OCI-LY7 (cell line): ENCODE results near the gene MAPK8IP3.

Experiments used
- EZH2phosphoT487 ChIP-seq: fragments of 200-600 bp; sonication (generic); IDR thresholded peaks from 2 replicates; pipeline ENCODE4 v1.6.1; 2018; ENCODE audit warnings: low read depth, borderline replicate concordance, mild to moderate bottlenecking, mixed run types, antibody characterized with exemption, low read length, moderate library complexity, mixed read lengths
- TF ChIP-seq, protein P1 (sequence below): fragments of 200-600 bp; sonication (generic); conservative IDR thresholded peaks from 2 replicates; pipeline ENCODE4 v1.5.1; 2014; ENCODE audit warnings: mild to moderate bottlenecking, antibody characterized with exemption, low read length, moderate library complexity, mixed read lengths

DNA sequence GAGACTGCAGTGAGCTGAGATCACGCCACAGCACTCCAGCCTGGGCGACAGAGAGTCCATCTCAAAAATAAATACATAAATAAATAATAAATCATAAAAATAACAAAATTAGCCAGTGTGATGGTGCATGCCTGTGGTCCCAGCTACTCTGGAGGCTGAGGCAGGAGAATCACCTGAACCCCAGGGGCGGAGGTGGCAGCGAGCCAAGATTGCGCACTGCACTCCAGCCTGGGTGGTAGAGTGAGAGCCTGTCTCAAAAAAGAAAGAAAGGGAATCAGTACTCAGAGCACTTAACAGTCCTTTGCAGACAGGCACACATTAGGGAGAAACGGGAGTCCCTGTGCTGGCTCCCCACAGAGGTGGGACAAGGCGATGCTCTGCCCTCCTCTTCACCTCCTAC lies 25.1 kb downstream of the MAPK8IP3 start:
- TF ChIP-seq, protein P1, sequence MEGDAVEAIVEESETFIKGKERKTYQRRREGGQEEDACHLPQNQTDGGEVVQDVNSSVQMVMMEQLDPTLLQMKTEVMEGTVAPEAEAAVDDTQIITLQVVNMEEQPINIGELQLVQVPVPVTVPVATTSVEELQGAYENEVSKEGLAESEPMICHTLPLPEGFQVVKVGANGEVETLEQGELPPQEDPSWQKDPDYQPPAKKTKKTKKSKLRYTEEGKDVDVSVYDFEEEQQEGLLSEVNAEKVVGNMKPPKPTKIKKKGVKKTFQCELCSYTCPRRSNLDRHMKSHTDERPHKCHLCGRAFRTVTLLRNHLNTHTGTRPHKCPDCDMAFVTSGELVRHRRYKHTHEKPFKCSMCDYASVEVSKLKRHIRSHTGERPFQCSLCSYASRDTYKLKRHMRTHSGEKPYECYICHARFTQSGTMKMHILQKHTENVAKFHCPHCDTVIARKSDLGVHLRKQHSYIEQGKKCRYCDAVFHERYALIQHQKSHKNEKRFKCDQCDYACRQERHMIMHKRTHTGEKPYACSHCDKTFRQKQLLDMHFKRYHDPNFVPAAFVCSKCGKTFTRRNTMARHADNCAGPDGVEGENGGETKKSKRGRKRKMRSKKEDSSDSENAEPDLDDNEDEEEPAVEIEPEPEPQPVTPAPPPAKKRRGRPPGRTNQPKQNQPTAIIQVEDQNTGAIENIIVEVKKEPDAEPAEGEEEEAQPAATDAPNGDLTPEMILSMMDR = no peak
- TF ChIP-seq EZH2phosphoT487 = no peak
